ENCODE measurements around the gene GPR87. TPM values are rescaled to one million over a fixed set of nuclear protein-coding genes. Genes with fewer than 3 reads are reported as not detected.

The GPR87 gene
- total RNA-seq, 2 experiments from 2014 or later = not detected

GRCh38 chr3:151350656-151351055 is 34.0 kb upstream of the GPR87 start:
- H3K4me1 Mint-ChIP-seq (ENCODE audit: low read depth) = peaks cover 14% of the 10 kb centered on the region
- H3K4me3 Mint-ChIP-seq = no peak overlapping the region
- intact Hi-C loops (cut with DNase I, micrococcal nuclease) = no loop called here
- Histone ChIP-seq H3K4me1 (ENCODE audit: insufficient read depth, low read length) (no peaks in the 10 kb centered on the region), H3K27me3 (ENCODE audit: control insufficient read depth in 1 of 2, insufficient read depth in 2 of 2, low read length in 2 of 2) (no peaks in the 10 kb centered on the region), H3K36me3 (ENCODE audit: insufficient read depth, low read length) (no peaks in the 10 kb centered on the region), H3K27ac (ENCODE audit: low read depth in 1 of 2, low read length in 2 of 2) (no peak overlapping the region), H3K9me3 (ENCODE audit: control insufficient read depth in 1 of 2, insufficient read depth in 1 of 2, low read length in 2 of 2) (no peaks in the 10 kb centered on the region), H3K4me3 (ENCODE audit: low read length) (no peak overlapping the region)
- peaks cover 39% of the 10 kb centered on the region for H3K27me3 Mint-ChIP-seq
- no peak for TF ChIP-seq CTCF (IDR thresholded peaks at IDR 0.05)
- ChIA-PET CTCF (no interaction called here), POLR2A (no interaction called here)
- no peaks in the 10 kb centered on the region for H3K9me3 Mint-ChIP-seq
- no peak overlapping the region for H3K27ac Mint-ChIP-seq
- H3K36me3 Mint-ChIP-seq (ENCODE audit: low read depth) = no peaks in the 10 kb centered on the region
- ATAC-seq (ENCODE audit: poor library complexity) (no peak), DNase-seq (no peak)

GRCh38 chr3:151347432-151347831 is 30.8 kb upstream of the GPR87 start:
- peaks cover 14% of the 10 kb centered on the region for H3K4me1 Mint-ChIP-seq (ENCODE audit: low read depth)
- ATAC-seq (ENCODE audit: poor library complexity) = no peak
- no peak overlapping the region for H3K4me3 Mint-ChIP-seq
- H3K27ac Mint-ChIP-seq = no peak overlapping the region
- no peaks in the 10 kb centered on the region for H3K4me1 ChIP-seq (ENCODE audit: insufficient read depth, low read length)
- H3K9me3 Mint-ChIP-seq = no peaks in the 10 kb centered on the region
- peak in 3 of 14 experiments; percentile 27 to 36 (median 31) for DNase-seq
- H3K27ac ChIP-seq (ENCODE audit: low read depth in 1 of 2, low read length in 2 of 2) = no peak overlapping the region
- TF ChIP-seq CTCF (IDR thresholded peaks at IDR 0.05) = no peak
- no peaks in the 10 kb centered on the region for H3K36me3 ChIP-seq (ENCODE audit: insufficient read depth, low read length)
- ChIA-PET CTCF (interaction anchor here (0.6 kb wide), 1 partner anchor 714 kb away, joined by 3 read pairs; no protein-coding TSS in a partner anchor), POLR2A (no interaction called here)
- no peak overlapping the region for H3K4me3 ChIP-seq (ENCODE audit: low read length)
- no peaks in the 10 kb centered on the region for H3K9me3 ChIP-seq (ENCODE audit: control insufficient read depth in 1 of 2, insufficient read depth in 1 of 2, low read length in 2 of 2)
- peaks cover 46% of the 10 kb centered on the region for H3K27me3 Mint-ChIP-seq
- H3K36me3 Mint-ChIP-seq (ENCODE audit: low read depth) = no peaks in the 10 kb centered on the region
- H3K27me3 ChIP-seq (ENCODE audit: control insufficient read depth in 1 of 2, insufficient read depth in 2 of 2, low read length in 2 of 2) = peaks cover 0 to 6% of the 10 kb centered on the region in 2 experiments
- intact Hi-C loops (cut with DNase I, micrococcal nuclease) = no loop called here

- POLR2A ChIA-PET = no interaction called here
- Histone ChIP-seq H3K36me3 (ENCODE audit: insufficient read depth, low read length) (no peaks in the 10 kb centered on the region), H3K27ac (ENCODE audit: low read depth in 1 of 2, low read length in 2 of 2) (no peak overlapping the region), H3K9me3 (ENCODE audit: control insufficient read depth in 1 of 2, insufficient read depth in 1 of 2, low read length in 2 of 2) (no peaks in the 10 kb centered on the region), H3K4me3 (ENCODE audit: low read length) (no peak overlapping the region), H3K27me3 (ENCODE audit: control insufficient read depth in 1 of 2, insufficient read depth in 2 of 2, low read length in 2 of 2) (peaks cover 3 to 6% of the 10 kb centered on the region in 2 experiments), H3K4me1 (ENCODE audit: insufficient read depth, low read length) (no peaks in the 10 kb centered on the region)
- Mint-ChIP-seq H3K36me3 (ENCODE audit: low read depth) (no peaks in the 10 kb centered on the region), H3K4me3 (no peak overlapping the region), H3K27me3 (peaks cover 40% of the 10 kb centered on the region), H3K9me3 (peaks cover 2% of the 10 kb centered on the region), H3K27ac (no peak overlapping the region), H3K4me1 (ENCODE audit: low read depth) (peaks cover 14% of the 10 kb centered on the region)
- CTCF ChIA-PET = no interaction called here
- peak in 3 of 14 experiments; percentile 23 to 32 (median 23) for DNase-seq
- no peak for TF ChIP-seq CTCF (IDR thresholded peaks at IDR 0.05)
- ATAC-seq (ENCODE audit: poor library complexity) = no peak
- intact Hi-C loops (cut with DNase I, micrococcal nuclease) = no loop called here
Observed at GRCh38 chr3:151346292-151346691, 29.7 kb upstream of the GPR87 start.

Data from CD4-positive, alpha-beta T cell (primary cell).